Ovary (tissue), 9 donors: ENCODE results near the gene PNMA8C. TPM values are rescaled to one million over a fixed set of nuclear protein-coding genes. Genes with fewer than 3 reads are reported as not detected.

ENCODE experiments used
- DNase-seq, 5 donors: peaks; one replicate each; pipeline ENCODE4 v3.0.0-alpha.2; 2019 to 2020
- H3K27ac ChIP-seq, 2 donors: fragments of 200-600 bp; one replicate each; pipeline versions ENCODE4 v1.5.1 to v1.8.0; 2019 to 2022
- H3K27me3 ChIP-seq: fragments of 200-600 bp; one replicate; pipeline ENCODE4 v1.8.0; 2022
- H3K36me3 ChIP-seq: fragments of 200-600 bp; sonication (generic); one replicate; pipeline ENCODE4 v1.5.1; 2019
- H3K4me1 ChIP-seq: one replicate; pipeline ENCODE4 v1.8.1; 2013; ENCODE audit warnings: mild to moderate bottlenecking, moderate library complexity; ENCODE audit not compliant: insufficient read depth
- H3K4me3 ChIP-seq: fragments of 200-600 bp; sonication (generic); one replicate; pipeline ENCODE4 v1.5.1; 2017
- H3K9me3 ChIP-seq, 2 donors: fragments of 200-600 bp in 1 of 2; sonication (generic) in 1 of 2; one replicate each; pipeline versions ENCODE4 v1.5.1 to v1.8.1; 2013 to 2019; ENCODE audit warnings: mild to moderate bottlenecking in 1 of 2, moderate library complexity in 1 of 2
- CTCF ChIP-seq, 3 donors: fragments of 450-650 bp in 2 of 3; fragments of 200-600 bp in 1 of 3; IDR thresholded peaks; one replicate each; pipeline versions ENCODE4 v1.5.1 to v1.8.0; 2016 to 2022; ENCODE audit warnings: antibody characterized with exemption in 3 of 3, mild to moderate bottlenecking in 1 of 3
- EP300 ChIP-seq: sonication (generic); formaldehyde crosslinking; IDR thresholded peaks from one replicate; pipeline ENCODE4 v1.6.1; 2017; ENCODE audit warnings: antibody characterized with exemption
- POLR2A ChIP-seq: fragments of 450-650 bp; IDR thresholded peaks from one replicate; pipeline ENCODE4 v1.6.1; 2017; ENCODE audit warnings: antibody characterized with exemption, mild to moderate bottlenecking, moderate library complexity
- WGBS, 3 donors: extraction: QIAGEN DNeasy Blood & Tissue Kit in 1 of 3; methylation state at CpG; one replicate each; pipeline versions ENCODE4 v1.1.5 to v1.1.7; 2013 to 2017; 5-methylcytosine and 5-hydroxymethylcytosine counted together
- intact Hi-C, 4 donors: fragments of 100-400 bp; cut with DNase I; formaldehyde crosslinking; loops; one replicate each; pipeline versions ENCODE4 v1.11.0 to v1.15.1; 2022 to 2023
- polyA plus RNA-seq, 2 donors: library from polyadenylated mRNA; stranded (reverse); fragments of 200-250 nt in 1 of 2; fragments of 350-450 nt in 1 of 2; fragmentation: Illumina TruSeq in 1 of 2; extraction: RNeasy Lipid Tissue Mini Kit (QIAGEN cat#74804) in 1 of 2; gene quantifications; one replicate each; pipeline ENCODE4 v1.2.3, GENCODE V29; 2013 to 2014
- total RNA-seq, 7 donors: library from RNA; depleted of rRNA in 2 of 7; stranded (reverse); fragments of >200 nt in 2 of 7; fragmentation: NEBNext Ultra II Directional in 3 of 7; extraction: Animal tissue kit (Norgen Biotek cat#: 25700) in 3 of 7; gene quantifications; one replicate each; pipeline versions ENCODE4 v1.1.0 to v1.2.4, GENCODE V29; 2016 to 2023
- donor health status: DM: no; HTN: no; CAD: no; lungs with moderate emphysema.
- donor health status: DM: no; HTN: no; CAD: no.
- donor health status: Bipolar disorder and iron deficiency.
- donor health status: DM: yes; HTN: yes; CAD: no.
- donor health status: DM: no; HTN: no; CAD: no.
- donor health status: DM: yes; HTN: yes; CAD: no.

PNMA8C gene
- total and polyA plus RNA-seq, 9 donors = 0.15 to 0.82 (median 0.35) TPM; not detected in 1

- peaks cover 2% of the 10 kb centered on the region for H3K4me1 ChIP-seq
- peak overlapping the region in 1 of 2 donors; percentile 36 for H3K27ac ChIP-seq
- 75 to 79% (median 79%) methylated on average over 21 of the region's 21 CpGs for WGBS, 3 donors
- intact Hi-C loops = loop anchor here in 3 of 4 donors (5.0 to 10.0 kb wide), 3 partner anchors 109 to 116 kb away; no protein-coding TSS in a partner anchor
- no peak overlapping the region for H3K4me3 ChIP-seq
- no peaks in the 10 kb centered on the region for H3K9me3 ChIP-seq
- no peaks in the 10 kb centered on the region for H3K36me3 ChIP-seq
- H3K27me3 ChIP-seq = no peaks in the 10 kb centered on the region
- peak in 4 of 5 donors; percentile 22 to 45 (median 31) for DNase-seq
- no peak for TF ChIP-seq CTCF (IDR thresholded peaks at IDR 0.05)
- no peak for TF ChIP-seq POLR2A
- TF ChIP-seq EP300 = no peak
Observed at GRCh38 chr19:46393456-46394401, 35.0 kb downstream of the PNMA8C start.

- peak overlapping the region in 1 of 2 donors; percentile 42 for H3K27ac ChIP-seq
Observed at GRCh38 chr19:46392837-46393236, 35.9 kb downstream of the PNMA8C start.

GRCh38 chr19:46392252-46392801 is 36.4 kb downstream of the PNMA8C start:
- H3K4me3 ChIP-seq = no peak overlapping the region
- DNase-seq = peak in 3 of 5 donors; percentile 21 to 44 (median 21)
- no peaks in the 10 kb centered on the region for H3K27me3 ChIP-seq
- TF ChIP-seq EP300 = no peak
- no peak for TF ChIP-seq CTCF (IDR thresholded peaks at IDR 0.05)
- no peak for TF ChIP-seq POLR2A
- peak overlapping the region in 1 of 2 donors; percentile 42 for H3K27ac ChIP-seq
- H3K9me3 ChIP-seq = no peaks in the 10 kb centered on the region
- H3K36me3 ChIP-seq = no peaks in the 10 kb centered on the region
- WGBS, 3 donors = 30 to 41% (median 31%) methylated on average over 21 of the region's 21 CpGs
- peaks cover 2% of the 10 kb centered on the region for H3K4me1 ChIP-seq
- intact Hi-C loops = loop anchor here in 3 of 4 donors (5.0 to 10.0 kb wide), 3 partner anchors 108 to 115 kb away; no protein-coding TSS in a partner anchor

More at GRCh38 chr19:46392837-46393236, 35.9 kb downstream of the PNMA8C start:
- WGBS, 3 donors = 8 to 20% (median 10%) methylated on average over 4 of the region's 4 CpGs
- no peak for DNase-seq
- H3K27me3 ChIP-seq = no peaks in the 10 kb centered on the region
- intact Hi-C loops = loop anchor here in 3 of 4 donors (5.0 to 10.0 kb wide), 3 partner anchors 108 to 116 kb away; no protein-coding TSS in a partner anchor
- no peak for TF ChIP-seq EP300
- TF ChIP-seq CTCF (IDR thresholded peaks at IDR 0.05) = no peak
- no peak for TF ChIP-seq POLR2A
- no peak overlapping the region for H3K4me3 ChIP-seq
- no peaks in the 10 kb centered on the region for H3K9me3 ChIP-seq
- H3K4me1 ChIP-seq = peaks cover 2% of the 10 kb centered on the region
- H3K36me3 ChIP-seq = no peaks in the 10 kb centered on the region
